ENCODE results near the gene CCDC12. TPM values are rescaled to one million over a fixed set of nuclear protein-coding genes. Genes with fewer than 3 reads are reported as not detected.

Gene CCDC12
- total and polyA plus RNA-seq, 9 of the 15 experiments (the other 6 are each of a cell fraction or from before 2014, with no cell fraction given), result 8.9 to 201 (median 86.9) TPM

DNA sequence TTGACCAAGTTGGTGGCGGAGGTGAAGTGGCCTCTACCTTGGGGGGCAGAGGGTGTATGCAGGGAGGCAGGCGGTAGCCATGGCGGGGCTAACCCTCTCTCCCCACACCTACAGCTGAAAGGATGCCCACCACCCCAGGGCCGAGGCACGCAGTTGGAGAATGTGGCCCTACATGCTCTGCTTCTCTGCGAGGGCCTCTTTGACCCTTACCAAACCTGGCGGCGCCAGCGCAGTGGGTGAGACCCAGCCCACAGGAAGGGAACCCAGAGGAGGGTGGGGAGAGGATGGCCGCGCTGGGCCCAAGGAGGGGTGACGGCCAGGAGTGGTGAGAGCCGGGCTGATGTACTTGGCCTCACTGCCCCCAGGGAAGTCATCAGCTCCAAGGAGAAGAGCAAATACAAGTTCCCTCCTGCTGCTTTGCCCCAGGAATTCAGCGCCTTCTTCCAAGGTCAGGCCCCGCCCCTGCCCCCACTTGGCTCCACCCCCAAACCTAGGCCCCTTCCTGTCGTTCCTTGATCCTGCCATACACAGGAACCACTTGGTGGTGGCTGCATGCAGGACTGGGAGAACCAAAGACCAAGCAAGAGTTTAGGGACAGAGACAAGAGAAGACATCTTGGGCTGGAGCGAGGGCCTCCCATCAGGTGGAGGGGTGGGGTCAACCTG, 12.7 kb upstream of the CCDC12 start:
- intact Hi-C loops (cut with micrococcal nuclease) (no loop called here), in situ Hi-C loops (cut with MboI) (no loop called here)
- CTCF ChIA-PET (ENCODE audit: low intra/inter-chr PET ratio), result no interaction called here
- Histone ChIP-seq H4K20me1 (replicated peaks; ENCODE audit: control insufficient read depth, insufficient read depth, low read length) (no peaks in the 10 kb centered on the region), H3K9me1 (ENCODE audit: control insufficient read depth, insufficient read depth, low read length) (peaks cover 5% of the 10 kb centered on the region), H3K36me3 (ENCODE audit: control insufficient read depth, insufficient read depth, low read length) (peaks cover 56% of the 10 kb centered on the region), H3K79me2 (ENCODE audit: control insufficient read depth, insufficient read depth, low read length) (peaks cover 43% of the 10 kb centered on the region), H3K27ac (ENCODE audit: extremely low read depth, low read depth, low read length) (peak overlapping the region; percentile 99), H3K27me3 (ENCODE audit: control insufficient read depth in 2 of 2, insufficient read depth in 2 of 2, low read length in 2 of 2) (no peaks in the 10 kb centered on the region), H3K4me2 (ENCODE audit: insufficient read depth, low read length) (peak overlapping the region; percentile 99), H3K4me3 (no peak overlapping the region), H3K9ac (ENCODE audit: insufficient read depth in 1 of 2, low read depth in 2 of 2, low read length in 2 of 2) (peak overlapping the region; percentile 95 to 96; a peak in 3 of 4 replicates), H3K9me3 (replicated peaks; ENCODE audit: control insufficient read depth, insufficient read depth, low read depth, low read length) (no peaks in the 10 kb centered on the region), H2AFZ (ENCODE audit: low read depth, low read length) (no peak overlapping the region), H3K4me1 (replicated peaks in 1 of 2; ENCODE audit: control insufficient read depth in 2 of 2, insufficient read depth in 2 of 2, low read length in 2 of 2) (peaks cover 34 to 65% of the 10 kb centered on the region in 2 experiments)
- ATAC-seq (no peak), DNase-seq (ENCODE audit: extremely low read depth in 1 of 4, low spot score in 3 of 4) (peak; percentile 65 to 82 (median 77)), FAIRE-seq (no peak)
- no TSS peak for BruUV-seq (replicated peaks)
- 84% methylated on average over 15 of the region's 17 CpGs for WGBS (ENCODE audit: insufficient coverage, low coverage, missing lambda C conversion rate)
- POLR2A ChIA-PET, result interaction anchor here (1.0 to 2.9 kb wide), 5 partner anchors 8 to 18 kb away, joined by 4 to 35 read pairs (median 6); partner anchors contain the start of genes CCDC12 and NBEAL2
- TF ChIP-seq ZNF212 (CRISPR knock-in tag; IDR thresholded peaks at IDR 0.05), result no peak
- 0 out of 2 replicates have a peak, but pooled peaks have one; percentile 14 for TF ChIP-seq ERF (CRISPR knock-in tag; IDR thresholded peaks at IDR 0.05)
- no peak for TF ChIP-seq ELF4 (CRISPR knock-in tag; IDR thresholded peaks at IDR 0.05)
- no peak for TF ChIP-seq ZNF431 (CRISPR knock-in tag; IDR thresholded peaks at IDR 0.05)
- TF ChIP-seq ELF1 (tag; IDR thresholded peaks at IDR 0.05), result no peak
- TF ChIP-seq, protein P1, sequence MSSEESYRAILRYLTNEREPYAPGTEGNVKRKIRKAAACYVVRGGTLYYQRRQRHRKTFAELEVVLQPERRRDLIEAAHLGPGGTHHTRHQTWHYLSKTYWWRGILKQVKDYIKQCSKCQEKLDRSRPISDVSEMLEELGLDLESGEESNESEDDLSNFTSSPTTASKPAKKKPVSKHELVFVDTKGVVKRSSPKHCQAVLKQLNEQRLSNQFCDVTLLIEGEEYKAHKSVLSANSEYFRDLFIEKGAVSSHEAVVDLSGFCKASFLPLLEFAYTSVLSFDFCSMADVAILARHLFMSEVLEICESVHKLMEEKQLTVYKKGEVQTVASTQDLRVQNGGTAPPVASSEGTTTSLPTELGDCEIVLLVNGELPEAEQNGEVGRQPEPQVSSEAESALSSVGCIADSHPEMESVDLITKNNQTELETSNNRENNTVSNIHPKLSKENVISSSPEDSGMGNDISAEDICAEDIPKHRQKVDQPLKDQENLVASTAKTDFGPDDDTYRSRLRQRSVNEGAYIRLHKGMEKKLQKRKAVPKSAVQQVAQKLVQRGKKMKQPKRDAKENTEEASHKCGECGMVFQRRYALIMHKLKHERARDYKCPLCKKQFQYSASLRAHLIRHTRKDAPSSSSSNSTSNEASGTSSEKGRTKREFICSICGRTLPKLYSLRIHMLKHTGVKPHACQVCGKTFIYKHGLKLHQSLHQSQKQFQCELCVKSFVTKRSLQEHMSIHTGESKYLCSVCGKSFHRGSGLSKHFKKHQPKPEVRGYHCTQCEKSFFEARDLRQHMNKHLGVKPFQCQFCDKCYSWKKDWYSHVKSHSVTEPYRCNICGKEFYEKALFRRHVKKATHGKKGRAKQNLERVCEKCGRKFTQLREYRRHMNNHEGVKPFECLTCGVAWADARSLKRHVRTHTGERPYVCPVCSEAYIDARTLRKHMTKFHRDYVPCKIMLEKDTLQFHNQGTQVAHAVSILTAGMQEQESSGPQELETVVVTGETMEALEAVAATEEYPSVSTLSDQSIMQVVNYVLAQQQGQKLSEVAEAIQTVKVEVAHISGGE (CRISPR knock-in tag; IDR thresholded peaks at IDR 0.05), result no peak
- no peak for TF ChIP-seq SRSF9 (IDR thresholded peaks at IDR 0.05; ENCODE audit: borderline replicate concordance, low read depth, low read length)
- TF ChIP-seq, protein P2, sequence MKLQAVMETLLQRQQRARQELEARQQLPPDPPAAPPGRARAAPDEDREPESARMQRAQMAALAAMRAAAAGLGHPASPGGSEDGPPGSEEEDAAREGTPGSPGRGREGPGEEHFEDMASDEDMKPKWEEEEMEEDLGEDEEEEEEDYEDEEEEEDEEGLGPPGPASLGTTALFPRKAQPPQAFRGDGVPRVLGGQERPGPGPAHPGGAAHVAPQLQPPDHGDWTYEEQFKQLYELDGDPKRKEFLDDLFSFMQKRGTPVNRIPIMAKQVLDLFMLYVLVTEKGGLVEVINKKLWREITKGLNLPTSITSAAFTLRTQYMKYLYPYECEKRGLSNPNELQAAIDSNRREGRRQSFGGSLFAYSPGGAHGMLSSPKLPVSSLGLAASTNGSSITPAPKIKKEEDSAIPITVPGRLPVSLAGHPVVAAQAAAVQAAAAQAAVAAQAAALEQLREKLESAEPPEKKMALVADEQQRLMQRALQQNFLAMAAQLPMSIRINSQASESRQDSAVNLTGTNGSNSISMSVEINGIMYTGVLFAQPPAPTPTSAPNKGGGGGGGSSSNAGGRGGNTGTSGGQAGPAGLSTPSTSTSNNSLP (IDR thresholded peaks at IDR 0.05; ENCODE audit: borderline replicate concordance, low read depth, low read length), result no peak
- no peak for TF ChIP-seq STAG1 (CRISPR knock-in tag; IDR thresholded peaks at IDR 0.05; ENCODE audit: borderline replicate concordance)
- TF ChIP-seq SLC30A9 (CRISPR knock-in tag; IDR thresholded peaks at IDR 0.05), result no peak
- no peak for TF ChIP-seq KLF10 (CRISPR knock-in tag; IDR thresholded peaks at IDR 0.05)
- TF ChIP-seq SREBF1 (IDR thresholded peaks at IDR 0.05; ENCODE audit: borderline replicate concordance, low read depth, low read length), result no peak
- TF ChIP-seq CTBP1 (IDR thresholded peaks at IDR 0.05; ENCODE audit: borderline replicate concordance), result no peak
- TF ChIP-seq ARNT (IDR thresholded peaks at IDR 0.05), result no peak
- TF ChIP-seq NFE2 (IDR thresholded peaks at IDR 0.05; ENCODE audit: low read depth), result no peak
- no peak for TF ChIP-seq CCNT2 (IDR thresholded peaks at IDR 0.05; ENCODE audit: borderline replicate concordance, extremely low read depth, insufficient read length, low read depth, low read length)
- TF ChIP-seq POLR2G (IDR thresholded peaks at IDR 0.05; ENCODE audit: low read depth, low read length), result peak; percentile 61
- TF ChIP-seq ZNF274 (IDR thresholded peaks at IDR 0.05; ENCODE audit: borderline replicate concordance, low read depth, low read length), result no peak
